Measurements from ENCODE around the gene LSR. TPM values are rescaled to one million over a fixed set of nuclear protein-coding genes. Genes with fewer than 3 reads are reported as not detected.

The LSR gene
- total RNA-seq (2014; rRNA removed; shearing (Covaris generic)), result 0.23 and 1.3 TPM in 2 replicates
- 0.55 and 0.85 TPM in 2 replicates for polyA plus RNA-seq (2015; cell fraction: cytosol; rRNA removed)
- not detected in 2 replicates for polyA plus RNA-seq (2015; cell fraction: nucleus; rRNA removed)

- no peak for DNase-seq (ENCODE audit: low read depth)
Observed at GRCh38 chr19:35248310-35249145, at the start of gene LSR. TSS of gene LSR (plus strand) at chr19:35249002. CDS start at chr19:35249023, 21 bp downstream.

- DNase-seq (ENCODE audit: low read depth), result no peak
Observed at GRCh38 chr19:35199481-35199880, 49.3 kb upstream of the LSR start.

GRCh38 chr19:35202722-35203688 lies 45.8 kb upstream of the LSR start:
- no peak for DNase-seq (ENCODE audit: low read depth)

- DNase-seq (ENCODE audit: low read depth), result no peak
Observed at GRCh38 chr19:35204799-35205732, 43.7 kb upstream of the LSR start.

GRCh38 chr19:35205733-35206323 lies 43.0 kb upstream of the LSR start:
- no peak for DNase-seq (ENCODE audit: low read depth)

GRCh38 chr19:35206379-35206778 lies 42.4 kb upstream of the LSR start:
- no peak for DNase-seq (ENCODE audit: low read depth)

- no peak for DNase-seq (ENCODE audit: low read depth)
Observed at GRCh38 chr19:35206855-35207254, 41.9 kb upstream of the LSR start.

- DNase-seq (ENCODE audit: low read depth), result no peak
Observed at GRCh38 chr19:35207391-35207871, 41.4 kb upstream of the LSR start.

- DNase-seq (ENCODE audit: low read depth), result no peak
Observed at GRCh38 chr19:35208121-35208520, 40.7 kb upstream of the LSR start.

GRCh38 chr19:35209646-35210045 lies 39.2 kb upstream of the LSR start:
- no peak for DNase-seq (ENCODE audit: low read depth)

- DNase-seq (ENCODE audit: low read depth), result no peak
Observed at GRCh38 chr19:35211545-35212230, 37.1 kb upstream of the LSR start.

GRCh38 chr19:35212241-35212640 lies 36.6 kb upstream of the LSR start:
- no peak for DNase-seq (ENCODE audit: low read depth)

- DNase-seq (ENCODE audit: low read depth), result peak; percentile 84
Observed at GRCh38 chr19:35213663-35214632, 34.9 kb upstream of the LSR start.

- no peak for DNase-seq (ENCODE audit: low read depth)
Observed at GRCh38 chr19:35214766-35215422, 33.9 kb upstream of the LSR start.

GRCh38 chr19:35216016-35216832 lies 32.6 kb upstream of the LSR start:
- DNase-seq (ENCODE audit: low read depth), result peak; percentile 18

GRCh38 chr19:35216833-35217648 lies 31.8 kb upstream of the LSR start:
- DNase-seq (ENCODE audit: low read depth), result no peak
